CD4-positive, alpha-beta T cell treated with Interleukin-21 for 1 hour (primary cell): ENCODE measurements around the gene PPFIA1.
"Not testable (repeated sequence)": the region's sequence is repeated elsewhere in the genome, so short reads cannot be mapped to it uniquely, and the experiment has no call there.

Experiments used
- DNase-seq: peaks from one replicate; pipeline ENCODE4 v3.0.0-alpha.2; 2020

Gene PPFIA1

DNA sequence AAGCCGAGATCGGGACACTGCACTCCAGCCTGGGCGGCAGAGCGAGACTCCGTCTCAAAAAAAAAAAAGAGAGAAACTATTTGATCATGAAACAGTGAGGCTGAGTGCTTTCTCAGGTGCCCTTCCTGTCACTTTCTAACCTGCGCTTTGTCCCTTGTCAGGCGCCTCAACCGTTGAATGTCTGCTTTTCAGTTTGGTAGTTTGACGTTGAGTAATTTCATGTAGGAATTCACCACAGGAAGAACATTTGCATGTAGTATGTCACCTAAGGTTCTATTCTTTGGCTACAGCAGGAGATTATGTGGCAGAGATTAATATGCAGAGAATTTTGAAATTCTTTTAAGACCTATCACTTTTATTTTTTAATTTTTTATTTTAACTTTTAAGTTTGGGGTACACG, 57.2 kb downstream of the PPFIA1 start:
- no peak for DNase-seq

DNA sequence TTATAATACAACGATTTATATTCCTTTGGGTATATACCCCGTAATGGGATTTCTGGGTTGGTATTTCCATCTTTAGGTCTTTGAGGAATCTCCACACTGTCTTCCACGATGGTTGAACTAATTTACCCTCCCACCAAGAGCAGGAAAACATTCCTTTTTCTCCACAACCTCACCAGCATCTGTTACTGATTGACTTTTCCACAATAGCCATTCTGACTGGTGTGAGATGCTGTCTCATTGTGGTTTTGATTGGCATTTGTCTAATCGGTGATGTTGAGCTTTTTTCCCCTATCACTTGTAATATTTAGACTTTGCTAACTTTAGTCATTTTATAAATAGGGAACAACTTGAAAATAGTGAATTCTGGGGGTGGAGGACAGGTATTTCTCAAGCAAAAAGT, 58.1 kb downstream of the PPFIA1 start:
- DNase-seq: no peak

DNA sequence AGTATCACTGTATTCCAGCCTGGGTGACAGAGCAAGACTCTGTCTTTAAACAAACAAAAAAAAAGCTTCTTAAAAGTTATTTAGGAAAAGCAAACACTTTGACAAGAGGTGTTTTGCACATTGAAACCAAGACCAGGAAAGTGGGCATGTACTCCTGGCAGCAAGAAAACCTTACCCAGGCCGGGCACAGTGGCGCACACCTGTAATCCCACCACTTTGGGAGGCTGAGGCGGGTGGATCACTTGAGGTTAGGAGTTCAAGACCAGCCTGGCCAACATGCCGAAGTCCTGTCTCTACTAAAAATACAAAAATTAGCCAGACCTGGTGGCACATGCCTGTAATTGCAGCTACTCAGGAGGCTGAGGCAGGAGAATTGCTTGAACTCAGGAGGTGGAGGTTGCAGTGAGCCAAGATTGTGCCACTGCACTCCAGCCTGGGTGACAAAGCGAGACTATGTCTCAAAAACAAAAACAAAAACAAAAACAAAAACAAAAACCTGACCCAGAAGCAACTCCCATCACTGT, 60.9 kb downstream of the PPFIA1 start:
- DNase-seq: not testable (repeated sequence)

DNA sequence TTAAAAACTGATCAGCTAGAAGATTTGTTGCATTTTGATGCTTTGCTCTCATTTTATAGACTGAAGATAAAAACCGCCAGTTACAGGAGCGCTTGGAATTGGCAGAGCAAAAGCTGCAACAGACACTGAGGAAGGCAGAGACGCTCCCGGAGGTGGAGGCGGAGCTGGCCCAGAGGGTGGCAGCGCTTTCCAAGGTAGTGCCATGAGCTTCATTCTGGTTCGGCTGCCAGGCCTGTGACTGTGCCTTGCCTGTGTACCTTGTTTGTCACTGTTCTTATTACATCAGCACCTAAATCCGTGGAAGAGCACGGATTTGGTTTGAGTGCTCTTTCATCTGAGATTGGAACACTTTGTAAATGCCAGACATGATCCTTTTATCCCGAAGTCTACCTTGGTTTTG, 61.4 kb downstream of the PPFIA1 start:
- DNase-seq: no peak

DNA sequence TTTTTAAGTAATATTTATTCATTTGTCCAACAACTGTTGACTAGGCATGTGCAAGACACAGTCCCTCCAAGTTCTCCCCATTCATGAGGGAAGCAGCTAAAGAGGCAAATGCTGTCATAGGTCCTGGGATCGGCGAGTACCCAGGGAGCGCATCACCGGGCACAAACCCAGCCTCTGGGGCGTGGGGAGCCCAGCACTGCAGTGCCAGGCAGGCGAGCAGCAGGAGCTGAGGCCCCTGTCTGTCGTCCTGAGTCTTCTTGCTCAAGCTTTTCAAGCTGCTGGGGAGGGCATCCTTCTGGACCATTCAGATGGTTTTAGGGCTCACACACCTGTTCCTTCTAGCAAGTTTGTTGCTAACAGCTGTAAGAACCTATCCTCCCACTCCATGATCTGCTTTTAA, 62.1 kb downstream of the PPFIA1 start:
- no peak for DNase-seq

DNA sequence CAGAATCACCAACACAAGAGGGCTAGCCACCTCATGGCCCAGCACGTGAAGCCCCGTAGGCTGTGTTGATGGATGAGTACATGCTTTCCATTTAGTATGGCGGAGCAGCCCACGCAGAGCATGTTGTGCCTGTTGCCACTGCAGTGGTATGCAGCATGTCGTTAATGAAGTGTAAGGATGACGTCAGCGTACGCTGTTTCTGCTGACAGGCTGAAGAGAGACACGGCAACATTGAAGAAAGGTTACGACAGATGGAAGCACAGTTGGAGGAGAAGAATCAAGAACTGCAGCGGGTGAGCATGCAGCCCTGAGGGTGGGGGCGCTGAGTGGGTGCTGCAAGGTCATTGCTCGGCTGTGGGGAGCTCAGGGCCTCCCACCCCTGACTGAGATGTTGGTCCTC, 62.8 kb downstream of the PPFIA1 start:
- no peak for DNase-seq

DNA sequence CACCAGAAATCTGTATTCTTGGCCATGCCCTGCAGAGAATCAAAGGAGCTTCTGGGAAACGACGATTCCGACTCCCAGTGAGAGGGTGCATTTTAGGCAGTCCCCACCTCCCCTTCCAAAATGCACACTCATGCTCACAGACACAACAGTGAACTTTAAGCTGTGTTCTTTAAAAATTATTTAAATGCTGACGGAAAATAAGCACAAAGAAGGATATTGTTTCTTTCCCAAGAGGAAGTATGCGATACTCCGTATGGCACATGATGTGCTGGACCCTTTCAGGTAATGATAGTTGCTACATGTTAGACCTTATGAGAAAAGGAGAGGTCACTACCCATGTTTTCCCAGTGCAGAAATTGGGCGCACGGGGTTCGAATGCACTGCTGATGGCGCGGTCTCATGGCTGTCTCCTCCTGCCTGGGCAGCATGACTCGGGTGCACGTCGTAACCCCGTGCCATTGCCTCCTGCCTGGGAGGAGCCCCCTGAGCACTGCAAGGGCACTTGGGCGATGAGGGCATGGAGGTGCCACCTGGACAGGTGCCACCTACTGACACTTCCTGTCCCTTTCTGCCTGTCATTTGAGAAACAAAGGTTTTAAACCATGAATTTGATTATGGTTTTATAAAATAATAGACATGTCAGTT, 64.0 kb downstream of the PPFIA1 start:
- DNase-seq: no peak

DNA sequence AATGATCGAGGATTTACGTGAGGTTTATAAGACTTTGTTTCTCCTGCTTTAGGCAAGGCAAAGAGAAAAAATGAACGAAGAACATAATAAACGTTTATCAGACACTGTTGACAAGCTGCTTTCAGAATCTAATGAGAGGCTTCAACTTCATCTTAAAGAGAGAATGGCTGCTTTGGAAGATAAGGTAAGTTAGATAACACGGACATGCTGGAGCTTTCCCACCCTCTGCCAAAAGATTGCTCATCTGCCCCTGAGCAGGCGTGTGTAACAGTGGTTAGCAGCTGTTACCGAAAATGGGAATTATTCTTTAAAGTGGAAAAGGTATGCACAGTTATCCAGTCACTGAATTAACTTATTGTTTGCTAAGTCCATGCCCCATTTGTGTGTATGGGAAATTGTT, 65.0 kb downstream of the PPFIA1 start:
- DNase-seq: no peak

DNA sequence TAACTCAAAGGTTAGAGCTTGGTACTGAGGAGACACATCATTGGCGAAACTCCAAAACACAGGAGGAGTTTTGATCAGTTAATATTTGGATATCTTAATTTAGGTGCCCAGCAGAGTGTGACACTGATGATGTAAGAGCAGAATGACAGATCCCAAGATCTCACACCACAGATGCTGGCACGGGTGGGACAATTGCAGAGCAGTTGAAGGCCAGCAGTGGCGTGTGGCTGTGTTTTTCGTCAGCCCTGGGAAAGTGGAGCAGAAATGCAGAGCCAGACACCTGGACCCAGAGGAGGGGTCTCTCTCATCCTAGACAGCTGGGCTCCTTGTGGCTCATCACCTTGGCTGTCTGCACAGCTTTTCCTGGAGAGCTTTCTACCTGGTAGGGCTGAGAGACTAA, 68.1 kb downstream of the PPFIA1 start:
- DNase-seq: no peak

DNA sequence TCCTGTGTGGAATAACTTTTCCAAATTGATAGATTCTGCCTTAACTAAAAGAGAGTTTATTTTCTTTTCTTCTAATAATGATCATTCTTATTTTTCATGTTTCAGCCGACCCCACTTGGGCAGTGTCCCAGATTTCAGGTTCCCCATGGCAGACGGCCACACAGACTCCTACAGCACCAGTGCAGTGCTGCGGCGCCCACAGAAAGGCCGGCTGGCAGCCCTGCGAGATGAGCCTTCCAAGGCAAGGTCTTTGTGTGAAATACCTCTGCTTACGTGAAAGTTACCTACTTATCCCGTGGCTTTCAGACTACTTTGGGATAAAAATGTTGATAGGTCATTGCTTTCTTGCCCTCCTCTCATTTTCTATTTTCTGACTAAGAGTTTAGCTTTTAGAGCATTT, 68.6 kb downstream of the PPFIA1 start:
- DNase-seq: no peak

DNA sequence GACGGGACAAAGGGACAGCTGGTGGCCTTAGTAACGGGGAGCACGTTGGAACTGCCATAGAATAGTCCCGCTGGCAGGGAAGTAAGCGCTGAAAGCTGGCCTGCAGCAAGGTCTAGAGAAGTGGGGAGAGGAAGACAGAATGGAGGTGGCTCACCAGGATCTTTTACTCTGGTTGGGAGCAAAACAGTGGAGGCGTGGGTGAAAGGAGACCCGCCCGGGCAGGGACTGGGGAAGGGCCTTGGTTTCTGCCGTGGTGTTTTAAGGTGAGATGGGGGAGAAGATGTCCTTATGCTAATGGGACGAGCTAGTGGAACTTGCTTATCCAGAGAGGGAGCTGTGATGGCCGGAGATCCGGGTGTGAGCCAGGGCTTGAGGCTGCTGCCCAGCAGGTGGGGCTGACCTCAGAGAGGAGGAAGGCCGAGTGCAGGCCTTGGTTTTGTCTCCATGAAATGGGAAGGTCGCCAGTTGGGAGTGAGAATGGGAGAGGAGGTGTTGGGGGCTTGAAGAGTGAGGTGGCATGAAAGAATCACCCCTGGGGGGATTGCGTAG, 71.5 kb downstream of the PPFIA1 start:
- DNase-seq: no peak

DNA sequence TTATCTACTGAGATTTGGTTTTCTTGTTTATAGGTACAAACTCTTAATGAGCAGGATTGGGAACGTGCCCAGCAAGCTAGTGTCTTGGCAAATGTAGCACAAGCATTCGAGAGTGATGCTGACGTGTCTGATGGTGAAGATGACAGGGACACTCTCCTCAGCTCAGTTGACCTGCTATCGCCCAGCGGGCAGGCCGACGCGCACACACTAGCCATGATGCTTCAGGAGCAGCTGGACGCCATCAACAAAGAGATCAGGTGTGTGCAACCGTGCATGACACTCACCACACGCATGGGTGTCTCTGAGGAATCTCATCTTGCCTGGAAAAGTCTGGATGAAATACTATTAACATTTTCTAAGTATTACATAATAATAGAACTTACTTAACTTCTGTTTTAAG, 73.1 kb downstream of the PPFIA1 start:
- no peak for DNase-seq

DNA sequence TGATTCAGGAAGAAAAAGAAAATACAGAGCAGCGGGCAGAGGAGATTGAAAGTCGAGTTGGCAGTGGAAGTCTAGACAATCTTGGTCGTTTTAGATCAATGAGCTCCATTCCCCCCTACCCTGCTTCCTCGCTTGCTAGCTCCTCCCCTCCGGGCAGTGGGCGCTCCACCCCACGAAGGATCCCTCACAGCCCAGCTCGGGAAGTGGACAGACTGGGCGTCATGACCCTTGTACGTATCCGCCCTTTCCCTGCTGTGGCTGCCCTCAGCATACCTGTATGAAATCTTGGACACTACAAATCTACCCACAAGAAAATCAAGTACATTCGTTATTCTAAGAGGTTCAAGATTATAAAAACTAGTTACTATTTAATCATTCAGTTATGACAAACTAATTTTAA, 77.7 kb downstream of the PPFIA1 start:
- no peak for DNase-seq

DNA sequence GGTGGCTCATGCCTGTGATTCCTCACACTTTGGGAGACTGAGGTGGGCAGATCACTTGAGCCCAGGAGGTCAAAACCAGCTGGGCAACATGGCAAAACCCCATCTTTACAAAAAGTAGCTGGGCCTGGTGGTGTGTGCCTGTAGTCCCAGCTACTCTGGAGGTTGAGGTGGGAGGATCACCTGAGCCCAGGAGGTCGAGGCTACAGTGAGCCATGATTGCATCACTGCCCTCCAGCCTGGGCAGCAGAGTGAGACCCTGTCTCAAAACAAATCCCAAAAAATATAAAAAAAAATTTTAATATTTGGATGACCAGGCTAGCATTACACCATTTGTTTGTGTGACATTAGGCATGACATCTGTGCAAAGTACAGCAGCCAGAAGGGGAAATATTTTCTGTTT, 78.1 kb downstream of the PPFIA1 start:
- no peak for DNase-seq

DNA sequence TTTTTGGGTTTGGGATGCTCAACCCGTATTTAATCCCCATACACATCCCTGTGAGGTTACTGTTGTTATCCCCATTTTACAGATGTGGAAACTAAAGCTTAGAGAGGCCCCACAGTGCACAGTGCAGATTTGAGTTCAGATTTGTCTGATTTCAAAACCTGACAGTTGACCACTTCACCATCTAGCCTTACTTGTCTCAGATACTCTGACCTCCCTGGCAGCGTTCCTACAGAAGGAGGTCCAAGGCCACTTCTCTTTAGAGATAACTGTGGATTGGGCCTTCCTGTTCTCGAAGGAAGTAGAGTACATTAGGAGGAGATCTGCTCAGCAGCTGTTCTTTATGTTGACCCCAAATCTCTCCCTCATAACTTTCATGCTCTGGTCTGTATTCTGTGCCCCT, 81.2 kb downstream of the PPFIA1 start:
- no peak for DNase-seq

DNA sequence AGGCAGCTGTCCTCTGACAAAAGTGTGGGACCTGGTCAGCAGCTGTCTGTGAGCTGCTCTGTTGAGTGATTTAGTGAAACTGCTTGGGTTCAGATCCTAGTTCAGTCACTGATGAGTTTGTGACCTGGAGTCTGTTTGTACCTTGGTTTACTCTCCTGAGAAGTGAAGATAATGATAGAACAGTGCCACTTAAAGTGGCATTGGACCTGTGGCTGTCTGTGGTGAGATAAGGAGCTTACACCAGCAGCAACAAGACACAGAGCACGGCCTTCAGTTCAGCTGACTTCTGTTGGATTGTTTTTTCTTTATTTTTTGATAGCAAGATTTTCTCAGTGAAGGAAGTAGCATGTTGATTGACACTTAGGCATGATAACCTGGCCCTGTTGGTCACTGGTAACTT, 81.6 kb downstream of the PPFIA1 start:
- DNase-seq: no peak

DNA sequence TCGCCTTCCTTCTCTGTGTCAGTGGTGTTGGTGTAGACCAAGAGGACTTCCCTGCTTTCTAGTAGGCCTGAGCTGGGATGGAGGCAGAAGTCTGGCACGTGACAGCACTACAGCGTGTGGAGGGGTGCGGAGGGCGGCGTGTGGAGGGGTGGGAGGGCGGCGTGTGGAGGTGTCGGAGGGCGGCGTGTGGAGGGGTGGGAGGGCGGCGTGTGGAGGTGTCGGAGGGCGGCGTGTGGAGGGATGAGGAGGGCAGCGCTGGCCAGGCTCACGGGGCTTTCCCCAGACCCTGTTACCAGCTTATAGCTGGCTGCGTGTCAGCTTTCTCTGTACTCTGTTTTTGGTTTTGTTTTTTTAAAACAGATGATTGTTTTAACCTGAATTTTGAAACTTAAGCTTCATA, 82.1 kb downstream of the PPFIA1 start:
- DNase-seq: no peak

DNA sequence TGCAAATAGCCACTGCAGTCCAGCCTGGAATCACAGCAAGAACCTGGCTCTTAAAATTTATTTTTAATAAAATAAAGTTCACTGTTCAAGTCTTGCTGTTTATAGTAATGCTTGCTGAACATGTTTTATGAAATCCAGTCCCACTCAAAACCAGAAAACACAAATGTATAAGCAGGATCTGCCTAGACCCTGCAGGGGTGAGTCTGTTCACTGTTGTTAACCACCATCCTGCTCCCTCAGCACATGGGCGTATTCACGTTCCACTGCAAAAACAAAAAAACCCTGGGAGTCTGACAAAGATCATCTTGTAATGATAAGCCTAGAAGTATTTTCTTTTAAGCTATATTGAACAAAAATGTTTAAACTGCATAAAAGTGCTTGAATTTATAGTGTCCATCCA, 82.8 kb downstream of the PPFIA1 start:
- no peak for DNase-seq

DNA sequence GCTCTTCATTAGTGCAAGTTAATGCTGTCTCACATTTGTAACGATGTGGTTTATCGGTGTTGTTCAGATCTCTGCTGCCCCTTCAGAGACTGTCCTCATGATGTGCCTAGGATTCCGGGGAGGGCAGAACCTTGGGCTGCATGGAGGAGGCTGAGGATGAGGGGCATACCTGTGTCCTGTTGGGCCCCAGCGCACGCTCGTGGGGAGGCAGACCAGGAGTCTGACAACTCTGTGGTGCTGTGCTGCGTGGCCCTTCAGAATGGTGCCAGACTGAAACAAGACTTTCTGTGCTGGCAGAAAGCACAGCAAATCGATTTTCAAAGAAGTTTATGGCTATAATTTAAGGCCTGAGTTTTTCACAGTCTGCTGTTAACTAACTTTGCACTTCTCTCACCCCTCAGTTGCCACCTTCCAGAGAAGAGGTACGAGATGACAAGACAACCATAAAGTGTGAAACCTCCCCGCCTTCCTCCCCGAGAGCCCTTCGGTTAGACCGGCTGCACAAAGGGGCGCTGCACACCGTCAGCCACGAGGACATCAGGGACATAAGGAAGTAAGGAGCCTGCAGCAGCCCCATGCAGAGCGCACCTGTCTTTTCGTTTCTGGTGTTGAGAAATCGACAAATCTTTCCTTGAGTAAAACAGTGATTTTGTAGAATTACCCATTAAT, 83.5 kb downstream of the PPFIA1 start:
- peak; percentile 11 for DNase-seq

DNA sequence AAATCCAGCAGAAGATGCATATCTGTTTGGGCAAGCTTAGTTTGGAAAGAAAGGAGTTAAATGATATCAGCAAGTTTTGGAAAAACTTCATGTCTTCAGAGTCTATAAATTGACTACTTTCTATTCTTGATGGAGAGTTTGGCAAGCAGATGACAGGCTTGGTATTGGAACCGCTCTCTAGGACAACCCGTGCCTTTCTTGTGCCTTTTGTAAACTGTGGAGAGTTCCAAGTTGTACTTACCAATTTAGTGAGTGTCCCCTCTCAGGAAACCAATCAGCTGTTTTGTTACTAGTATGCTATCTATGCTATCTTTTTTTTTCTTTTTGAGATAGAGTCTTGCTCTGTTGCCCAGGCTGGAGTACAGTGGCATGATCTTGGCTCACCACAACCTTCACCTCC, 84.1 kb downstream of the PPFIA1 start:
- no peak for DNase-seq

DNA sequence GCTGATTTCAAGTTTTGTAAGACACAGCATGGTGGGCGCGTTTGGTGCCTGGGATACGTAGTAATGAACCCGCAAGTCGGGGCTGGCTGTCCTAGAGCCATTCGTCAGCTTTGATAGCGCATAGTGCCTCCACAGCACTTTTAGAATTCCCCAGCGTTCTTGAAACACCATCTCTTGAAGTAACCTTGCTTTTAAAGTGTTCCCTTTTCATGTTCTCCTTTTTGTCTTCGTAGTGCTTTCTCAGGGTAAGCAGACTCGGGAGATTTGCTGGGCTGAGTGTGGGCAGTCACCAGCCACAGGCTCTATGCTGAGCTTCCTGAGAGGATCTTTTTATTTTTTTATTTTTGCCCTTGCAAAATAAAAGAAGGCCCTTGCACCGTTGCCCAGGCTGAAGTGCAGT, 88.3 kb downstream of the PPFIA1 start:
- no peak for DNase-seq

DNA sequence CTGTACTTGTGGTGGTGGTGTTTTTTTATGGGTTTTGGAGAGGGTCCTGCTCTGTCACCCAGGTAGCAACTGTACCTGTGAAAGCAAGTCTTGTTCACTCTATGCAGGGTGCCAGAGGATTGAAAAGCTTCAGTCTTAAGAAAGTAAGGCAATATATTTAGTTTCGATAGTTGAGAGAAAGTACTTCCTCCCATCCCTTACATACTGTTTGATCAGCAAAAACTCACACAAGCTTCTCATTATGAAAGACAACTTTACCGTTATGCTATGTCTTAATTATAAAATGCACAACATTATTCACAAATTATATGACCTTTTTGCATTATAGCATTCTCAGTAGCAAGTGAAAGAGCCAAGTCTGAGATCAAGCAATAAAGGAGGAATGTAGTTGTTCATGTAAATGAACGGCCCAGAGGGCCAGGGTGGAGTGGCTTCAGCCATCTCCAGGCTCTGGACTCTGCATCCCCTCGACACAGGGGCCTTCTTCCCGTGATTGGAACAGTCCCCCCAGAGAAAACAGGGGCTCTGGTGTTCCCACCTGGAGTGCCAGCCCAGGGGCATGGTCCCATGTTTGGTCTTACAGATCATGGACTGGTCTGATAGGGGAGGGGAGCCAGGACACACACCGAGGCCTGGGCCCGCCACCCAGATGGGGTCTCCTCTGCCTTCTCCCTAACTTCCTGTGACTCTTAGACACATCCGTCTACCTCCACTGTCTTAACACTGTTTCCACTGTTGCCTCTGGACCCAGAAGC, 89.1 kb downstream of the PPFIA1 start:
- DNase-seq: no peak

DNA sequence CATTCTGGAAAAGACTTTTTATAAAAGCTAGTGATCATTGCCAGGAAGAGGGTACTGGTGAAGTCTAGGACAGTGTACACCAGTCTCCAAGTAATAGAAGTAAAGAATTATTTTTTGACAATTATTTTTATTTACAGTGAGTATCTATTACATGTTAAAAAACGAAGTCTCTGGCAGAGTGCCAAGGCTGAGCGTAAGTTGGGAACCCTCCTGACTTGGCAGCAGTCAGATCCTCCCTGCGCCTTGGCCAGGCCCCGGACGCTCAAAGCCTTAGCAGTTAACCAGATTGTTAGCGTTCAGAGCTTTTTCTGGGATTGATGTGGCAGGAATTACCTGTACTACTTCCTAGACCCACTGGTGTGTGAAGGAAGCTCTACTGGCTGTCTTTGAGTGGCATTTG, 89.7 kb downstream of the PPFIA1 start:
- no peak for DNase-seq

DNA sequence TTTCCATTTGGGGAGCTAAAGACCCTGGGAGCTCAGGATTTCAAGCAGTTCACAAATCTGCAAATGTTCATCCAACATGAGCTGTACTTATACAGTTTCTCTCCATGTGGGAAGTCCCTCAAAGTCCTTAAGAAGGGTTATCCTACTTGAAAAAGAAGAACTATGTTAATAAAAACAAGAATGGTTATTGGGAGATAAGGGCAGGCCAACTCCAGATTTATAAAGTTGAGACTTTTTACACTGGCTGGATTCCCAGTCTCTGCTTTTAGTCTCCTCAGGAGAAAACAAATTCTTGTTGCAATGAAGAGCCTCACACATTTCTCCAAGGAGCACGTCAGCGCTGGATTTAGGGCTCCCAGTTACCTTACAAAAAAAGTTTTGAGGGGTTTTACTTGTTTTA, 93.7 kb downstream of the PPFIA1 start:
- DNase-seq: no peak
